GM19025 (cell line): ENCODE results near the gene COL5A1.

ENCODE experiments used
- ATAC-seq: cut with Tn5 transposase; IDR thresholded peaks from one replicate; pipeline ENCODE4 v1.9.1; 2021; ENCODE audit warnings: mild to moderate bottlenecking, low read depth, moderate library complexity; ENCODE audit not compliant: unreplicated experiment

The COL5A1 gene

GRCh38 chr9:134722120-134722701, 80.6 kb downstream of the COL5A1 start:
- ATAC-seq: no peak

GRCh38 chr9:134723037-134723436, 81.4 kb downstream of the COL5A1 start:
- no peak for ATAC-seq

- no peak for ATAC-seq
Observed at GRCh38 chr9:134723491-134724190, 82.0 kb downstream of the COL5A1 start.

GRCh38 chr9:134724202-134724911, 82.8 kb downstream of the COL5A1 start:
- no peak for ATAC-seq

- no peak for ATAC-seq
Observed at GRCh38 chr9:134724912-134725604, 83.5 kb downstream of the COL5A1 start.

GRCh38 chr9:134725605-134725940, 84.0 kb downstream of the COL5A1 start:
- ATAC-seq: no peak

- ATAC-seq: no peak
Observed at GRCh38 chr9:134726026-134726721, 84.6 kb downstream of the COL5A1 start.

- ATAC-seq: no peak
Observed at GRCh38 chr9:134726722-134727034, 85.1 kb downstream of the COL5A1 start.

- ATAC-seq: no peak
Observed at GRCh38 chr9:134728021-134728795, 86.6 kb downstream of the COL5A1 start.

- ATAC-seq: no peak
Observed at GRCh38 chr9:134728801-134729495, 87.3 kb downstream of the COL5A1 start.

GRCh38 chr9:134730011-134730760, 88.6 kb downstream of the COL5A1 start:
- ATAC-seq: no peak

GRCh38 chr9:134730761-134731496, 89.3 kb downstream of the COL5A1 start:
- no peak for ATAC-seq

GRCh38 chr9:134731497-134732391, 90.1 kb downstream of the COL5A1 start:
- no peak for ATAC-seq

GRCh38 chr9:134732392-134733110, 90.9 kb downstream of the COL5A1 start:
- no peak for ATAC-seq

- ATAC-seq: no peak
Observed at GRCh38 chr9:134733480-134734232, 92.1 kb downstream of the COL5A1 start.

GRCh38 chr9:134734270-134734669, 92.7 kb downstream of the COL5A1 start:
- ATAC-seq: no peak
